ENCODE measurements around the gene MRPL33. TPM values are rescaled to one million over a fixed set of nuclear protein-coding genes. Genes with fewer than 3 reads are reported as not detected.

The MRPL33 gene
- total and polyA plus RNA-seq, 4 donors, result 59.9 to 174 (median 123) TPM

- no peak overlapping the region for H3K9ac ChIP-seq (ENCODE audit: insufficient read depth in 1 of 2, low read length in 2 of 2)
- ATAC-seq (ENCODE audit: insufficient read depth, low FRiP score) (no peak), DNase-seq (no peak)
- peaks cover 0 to 4% (median 0%) of the 10 kb centered on the region in 5 donors for H3K4me1 ChIP-seq (ENCODE audit: control insufficient read depth in 5 of 5, insufficient read depth in 5 of 5, low read length in 5 of 5)
- no peak overlapping the region for H3K27ac ChIP-seq (ENCODE audit: low read depth in 1 of 2, low read length in 1 of 2)
- TF ChIP-seq CTCF (IDR thresholded peaks at IDR 0.05; ENCODE audit: control extremely low read depth, extremely low read depth), result no peak
- no peaks in the 10 kb centered on the region for H3K36me3 ChIP-seq (ENCODE audit: control insufficient read depth in 4 of 4, insufficient read depth in 4 of 4, low read length in 4 of 4)
- WGBS, 2 donors, result 100% methylated on average over 1 of the region's 1 CpG
- peaks cover 0 to 3% (median 0%) of the 10 kb centered on the region in 4 donors for H3K9me3 ChIP-seq (ENCODE audit: control insufficient read depth in 4 of 4, insufficient read depth in 3 of 4, low read length in 3 of 4)
- H3K27me3 ChIP-seq (ENCODE audit: control insufficient read depth in 3 of 3, insufficient read depth in 3 of 3, low read length in 2 of 3), result no peaks in the 10 kb centered on the region
- no peak overlapping the region for H3K4me3 ChIP-seq
These were observed 40.2 kb downstream of the MRPL33 start for GRCh38 chr2:27811768-27812167.

- no peak for DNase-seq
- no peak for TF ChIP-seq CTCF (IDR thresholded peaks at IDR 0.05; ENCODE audit: control extremely low read depth, extremely low read depth)
- Histone ChIP-seq H3K27me3 (ENCODE audit: control insufficient read depth in 3 of 3, insufficient read depth in 3 of 3, low read length in 2 of 3) (no peaks in the 10 kb centered on the region), H3K36me3 (ENCODE audit: control insufficient read depth in 4 of 4, insufficient read depth in 4 of 4, low read length in 4 of 4) (no peaks in the 10 kb centered on the region), H3K27ac (ENCODE audit: low read depth in 1 of 2, low read length in 1 of 2) (no peak overlapping the region), H3K9ac (ENCODE audit: insufficient read depth in 1 of 2, low read length in 2 of 2) (no peak overlapping the region), H3K9me3 (ENCODE audit: control insufficient read depth in 4 of 4, insufficient read depth in 3 of 4, low read length in 3 of 4) (peaks cover 0 to 3% (median 0%) of the 10 kb centered on the region in 4 donors), H3K4me1 (ENCODE audit: control insufficient read depth in 5 of 5, insufficient read depth in 5 of 5, low read length in 5 of 5) (peaks cover 0 to 1% (median 0%) of the 10 kb centered on the region in 5 donors), H3K4me3 (no peak overlapping the region)
- 21 to 60% methylated on average over 1 of the region's 1 CpG for WGBS, 2 donors
- no peak for ATAC-seq (ENCODE audit: insufficient read depth, low FRiP score)
These were observed 43.2 kb downstream of the MRPL33 start for GRCh38 chr2:27814758-27815157.

- H3K27me3 ChIP-seq (ENCODE audit: control insufficient read depth in 3 of 3, insufficient read depth in 3 of 3, low read length in 2 of 3), result no peaks in the 10 kb centered on the region
- DNase-seq, result no peak
- 96 to 98% methylated on average over 4 of the region's 4 CpGs for WGBS, 2 donors
- no peak for ATAC-seq (ENCODE audit: insufficient read depth, low FRiP score)
- peaks cover 0 to 1% (median 0%) of the 10 kb centered on the region in 5 donors for H3K4me1 ChIP-seq (ENCODE audit: control insufficient read depth in 5 of 5, insufficient read depth in 5 of 5, low read length in 5 of 5)
- no peak overlapping the region for H3K27ac ChIP-seq (ENCODE audit: low read depth in 1 of 2, low read length in 1 of 2)
- H3K4me3 ChIP-seq, result no peak overlapping the region
- peaks cover 0 to 3% (median 0%) of the 10 kb centered on the region in 4 donors for H3K9me3 ChIP-seq (ENCODE audit: control insufficient read depth in 4 of 4, insufficient read depth in 3 of 4, low read length in 3 of 4)
- H3K36me3 ChIP-seq (ENCODE audit: control insufficient read depth in 4 of 4, insufficient read depth in 4 of 4, low read length in 4 of 4), result no peaks in the 10 kb centered on the region
- no peak for TF ChIP-seq CTCF (IDR thresholded peaks at IDR 0.05; ENCODE audit: control extremely low read depth, extremely low read depth)
- H3K9ac ChIP-seq (ENCODE audit: insufficient read depth in 1 of 2, low read length in 2 of 2), result no peak overlapping the region
These were observed 44.4 kb downstream of the MRPL33 start for GRCh38 chr2:27815860-27816438.

GRCh38 chr2:27822049-27822448, 50.5 kb downstream of the MRPL33 start:
- H3K4me1 ChIP-seq (ENCODE audit: control insufficient read depth in 5 of 5, insufficient read depth in 5 of 5, low read length in 5 of 5), result peaks cover 0 to 3% (median 0%) of the 10 kb centered on the region in 5 donors
- H3K9me3 ChIP-seq (ENCODE audit: control insufficient read depth in 4 of 4, insufficient read depth in 3 of 4, low read length in 3 of 4), result no peaks in the 10 kb centered on the region
- no peak for TF ChIP-seq CTCF (IDR thresholded peaks at IDR 0.05; ENCODE audit: control extremely low read depth, extremely low read depth)
- WGBS, 2 donors, result 75 to 92% methylated on average over 1 of the region's 1 CpG
- H3K4me3 ChIP-seq, result no peak overlapping the region
- H3K27me3 ChIP-seq (ENCODE audit: control insufficient read depth in 3 of 3, insufficient read depth in 3 of 3, low read length in 2 of 3), result no peaks in the 10 kb centered on the region
- peak overlapping the region in 1 of 2 donors; percentile 18 for H3K27ac ChIP-seq (ENCODE audit: low read depth in 1 of 2, low read length in 1 of 2)
- H3K9ac ChIP-seq (ENCODE audit: insufficient read depth in 1 of 2, low read length in 2 of 2), result no peak overlapping the region
- peak; percentile 53 for ATAC-seq (ENCODE audit: insufficient read depth, low FRiP score)
- no peak for DNase-seq
- H3K36me3 ChIP-seq (ENCODE audit: control insufficient read depth in 4 of 4, insufficient read depth in 4 of 4, low read length in 4 of 4), result no peaks in the 10 kb centered on the region
